ENCODE results near the gene HNRNPA1L2.
"Not testable (repeated sequence)": the region's sequence is repeated elsewhere in the genome, so short reads cannot be mapped to it uniquely, and the experiment has no call there.

Gene HNRNPA1L2

DNA sequence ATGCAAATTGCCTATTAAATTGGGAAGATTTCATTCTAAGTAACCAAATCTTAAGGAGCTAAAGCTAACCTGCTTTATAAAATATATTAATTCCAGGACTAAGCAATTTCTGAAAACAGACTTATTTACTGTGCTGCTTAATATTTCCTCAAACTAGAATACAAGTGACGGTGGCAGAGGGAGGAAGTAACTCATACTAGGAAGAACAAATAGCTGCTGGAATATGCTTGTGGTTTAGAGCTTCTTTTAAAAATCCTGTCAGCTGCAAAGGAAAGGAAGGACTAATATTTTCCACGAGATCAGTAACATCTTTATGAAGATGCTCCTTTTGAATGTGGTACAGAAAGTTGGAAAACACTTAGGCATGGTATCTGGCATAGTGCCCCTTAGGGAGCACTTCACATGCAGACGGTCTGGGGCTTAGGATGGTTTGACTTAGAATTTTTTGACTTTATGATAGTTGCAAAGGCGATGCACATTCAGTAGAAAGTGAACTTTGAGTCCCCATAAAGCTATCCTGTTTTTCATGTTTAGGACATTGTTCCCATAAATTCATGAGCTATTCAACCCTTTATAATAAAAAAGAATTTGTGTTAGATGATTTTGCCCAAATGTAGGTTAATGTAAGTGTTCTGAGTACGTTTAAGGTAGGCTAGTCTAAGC lies 3.4 kb upstream of the HNRNPA1L2 start:
- no peak overlapping the region for H3K4me3 ChIP-seq (ENCODE audit: low read length)
- no peak for DNase-seq (ENCODE audit: low read depth, low spot score)

DNA sequence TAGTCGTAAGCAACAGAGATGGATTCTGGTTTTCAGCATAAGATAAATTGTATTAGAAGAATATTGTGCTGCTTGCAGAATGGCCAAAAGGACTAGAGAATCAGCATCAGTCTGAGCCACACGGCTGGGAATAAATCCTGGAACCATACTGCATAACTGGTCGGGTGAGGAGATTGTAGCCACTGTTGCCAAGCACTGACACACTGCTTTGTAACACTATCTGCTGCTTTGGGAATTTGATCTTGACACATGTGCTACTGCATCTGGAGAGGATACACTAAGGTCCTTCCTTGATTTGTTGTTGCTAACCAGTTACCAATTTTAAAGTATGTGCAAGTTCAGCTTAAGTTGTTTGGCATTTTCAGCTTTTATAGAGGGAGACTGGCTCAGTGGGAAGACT lies 1.9 kb downstream of the HNRNPA1L2 start:
- H3K4me3 ChIP-seq (ENCODE audit: low read length) = no peak overlapping the region
- DNase-seq (ENCODE audit: low read depth, low spot score) = no peak

DNA sequence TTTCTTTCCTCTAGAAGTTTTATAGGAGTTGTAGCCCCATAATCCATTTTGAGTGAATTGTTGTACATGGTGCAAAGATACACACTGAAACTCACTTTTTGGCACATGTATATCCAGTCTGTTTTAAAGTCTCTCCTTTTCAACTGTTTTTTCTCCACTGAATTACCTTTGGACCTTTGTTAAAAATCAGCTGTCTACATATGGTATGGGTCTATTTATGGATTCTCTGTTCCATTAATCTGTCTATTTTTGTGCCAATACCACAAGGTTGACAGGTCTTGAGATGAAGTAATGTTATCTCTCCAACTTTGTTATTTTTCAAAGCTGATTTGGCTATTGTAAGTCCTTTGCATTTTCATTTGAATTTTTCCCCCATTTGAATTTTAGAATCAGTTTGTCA lies 4.7 kb downstream of the HNRNPA1L2 start:
- DNase-seq (ENCODE audit: low read depth, low spot score) = no peak
- no peak overlapping the region for H3K4me3 ChIP-seq (ENCODE audit: low read length)

DNA sequence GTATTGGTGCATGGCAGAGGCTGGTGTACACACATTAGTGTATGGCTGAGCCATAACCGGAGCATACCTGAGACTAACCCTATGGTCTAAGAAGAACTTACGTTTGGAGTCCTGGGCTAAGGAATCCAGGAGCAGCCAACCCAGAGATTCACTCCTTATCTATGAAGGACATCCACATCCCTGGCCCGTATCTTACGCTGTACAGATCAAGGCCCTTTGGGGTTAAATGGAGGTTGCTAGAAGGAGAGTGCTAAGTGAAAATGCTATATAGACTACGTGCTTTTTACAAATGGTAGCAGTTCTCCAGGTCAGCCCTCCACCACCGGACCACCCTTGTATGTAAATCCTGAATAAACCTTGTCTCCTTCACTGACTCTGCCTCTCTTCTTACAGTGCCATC lies 8.5 kb downstream of the HNRNPA1L2 start:
- no peak for DNase-seq (ENCODE audit: low read depth, low spot score)
- peak overlapping the region; percentile 75 for H3K4me3 ChIP-seq (ENCODE audit: low read length)

DNA sequence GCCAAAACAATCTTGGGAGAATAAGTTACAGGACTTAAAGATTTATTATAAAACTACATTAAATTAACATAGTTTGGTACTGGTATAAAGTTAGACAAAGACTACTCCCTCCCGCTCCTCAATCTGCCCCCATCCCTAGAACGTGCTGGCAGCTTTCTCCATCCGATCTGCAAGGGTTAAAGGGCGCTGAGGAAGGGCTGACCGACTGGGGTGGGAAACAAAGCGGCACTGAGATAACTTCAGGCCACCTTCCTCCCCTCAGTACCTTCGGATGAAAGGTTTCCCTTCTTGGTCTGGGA lies 9.6 kb downstream of the HNRNPA1L2 start:
- H3K4me3 ChIP-seq (ENCODE audit: low read length) = peak overlapping the region; percentile 75
- no peak for DNase-seq (ENCODE audit: low read depth, low spot score)

DNA sequence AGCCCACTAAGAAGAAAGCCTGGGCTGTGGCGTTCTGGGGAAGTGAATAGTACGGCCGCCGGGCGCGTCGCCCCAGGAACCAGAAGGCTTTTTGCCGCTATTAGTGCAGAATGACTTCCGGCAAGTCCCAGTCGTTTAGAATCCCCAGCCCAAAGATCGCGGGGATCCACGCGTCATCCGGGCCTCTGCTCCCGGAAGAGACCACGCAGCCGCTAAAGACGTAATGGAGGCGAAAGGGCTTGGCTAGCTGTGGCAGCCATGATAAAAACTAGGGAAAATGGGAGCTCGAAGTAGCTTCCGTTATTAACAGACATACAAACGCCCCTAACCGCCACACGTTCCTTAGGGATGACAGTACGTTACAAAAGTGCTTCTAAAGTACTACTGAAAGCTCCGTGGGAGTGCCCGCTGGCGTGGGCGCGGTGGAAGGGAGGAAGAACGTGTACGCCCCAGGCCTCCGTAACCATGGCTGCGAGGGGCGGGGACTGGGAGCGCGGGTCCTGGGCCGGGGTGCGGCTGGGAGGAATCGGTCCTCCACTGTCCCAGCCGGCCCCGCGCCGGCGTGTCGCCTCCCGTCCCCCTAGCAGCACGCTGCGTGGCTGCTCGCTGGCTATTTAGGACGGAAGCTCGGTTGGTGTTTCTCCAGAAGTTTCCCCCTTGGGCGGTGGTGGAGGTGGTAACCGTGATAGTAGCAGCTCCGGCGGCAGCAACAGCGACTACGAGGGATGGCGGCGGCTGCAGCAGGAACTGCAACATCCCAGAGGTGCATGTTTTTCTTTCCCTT lies 10.2 kb downstream of the HNRNPA1L2 start, which contains the start of gene SUGT1:
TSS of gene SUGT1 (plus strand) at position 641 of the 784 bp plus-strand sequence. CDS start at position 726, 85 bp downstream.
- H3K4me3 ChIP-seq (ENCODE audit: low read length) = peak within 1 kb of the TSS; percentile 75
- peak; percentile 96 for DNase-seq (ENCODE audit: low read depth, low spot score)

DNA sequence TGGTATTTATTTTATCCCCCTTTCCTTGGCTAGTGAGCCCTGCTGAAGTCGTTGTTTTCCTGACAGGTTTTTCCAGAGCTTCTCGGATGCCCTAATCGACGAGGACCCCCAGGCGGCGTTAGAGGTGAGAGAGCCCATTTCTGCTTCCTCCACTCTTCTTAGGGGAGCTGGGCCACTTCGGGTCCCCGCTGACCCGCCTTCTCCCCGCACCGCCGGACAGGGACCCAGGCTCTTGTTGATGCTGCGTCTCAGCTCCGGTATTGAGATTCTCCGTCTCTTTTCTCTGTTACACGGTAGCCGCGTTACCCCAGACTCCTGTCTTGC lies 10.7 kb downstream of the HNRNPA1L2 start:
- DNase-seq (ENCODE audit: low read depth, low spot score) = no peak

DNA sequence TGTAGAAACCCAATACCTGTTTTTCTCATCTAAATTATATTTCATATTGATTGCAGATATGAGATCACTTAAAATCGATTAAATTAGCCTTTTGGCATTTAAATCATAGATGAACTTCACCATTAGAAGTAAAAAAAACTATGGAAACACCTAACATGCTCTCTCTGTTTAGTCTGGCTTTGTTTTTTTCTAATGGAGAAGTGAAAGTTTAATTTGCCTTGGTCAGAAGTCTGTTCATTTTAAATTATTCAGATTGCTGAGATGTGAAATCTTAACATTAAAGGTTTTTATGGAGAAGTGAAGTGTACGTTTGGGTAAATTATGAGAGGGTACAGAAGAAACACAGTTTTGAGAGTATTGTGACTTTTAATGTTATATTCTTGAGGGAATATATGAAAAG lies 17.1 kb downstream of the HNRNPA1L2 start:
- no peak for DNase-seq (ENCODE audit: low read depth, low spot score)
- no peak overlapping the region for H3K4me3 ChIP-seq (ENCODE audit: low read length)

More for the DNA sequence above, 10.7 kb downstream of the HNRNPA1L2 start:
- H3K4me3 ChIP-seq (ENCODE audit: low read length) = peak overlapping the region; percentile 75

DNA sequence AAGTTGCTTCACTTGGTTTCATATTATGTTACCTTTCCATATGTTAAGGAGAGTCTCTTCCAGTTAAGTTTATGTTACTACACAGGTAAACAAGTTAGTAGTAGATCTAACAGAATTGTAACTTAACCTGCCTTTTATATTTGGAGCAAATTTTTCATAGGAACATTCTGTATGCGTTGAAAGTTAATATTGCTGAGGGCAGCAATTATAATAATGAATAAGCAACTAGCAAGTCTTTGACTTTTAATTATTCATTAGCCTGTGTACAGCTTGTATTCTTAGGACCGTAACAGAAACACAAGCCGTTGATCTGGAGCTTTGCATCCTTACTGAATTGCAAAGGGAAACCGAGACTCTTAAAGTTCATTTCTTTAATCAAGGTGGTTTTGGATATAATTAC lies 22.0 kb downstream of the HNRNPA1L2 start:
- H3K4me3 ChIP-seq (ENCODE audit: low read length) = no peak overlapping the region
- no peak for DNase-seq (ENCODE audit: low read depth, low spot score)

DNA sequence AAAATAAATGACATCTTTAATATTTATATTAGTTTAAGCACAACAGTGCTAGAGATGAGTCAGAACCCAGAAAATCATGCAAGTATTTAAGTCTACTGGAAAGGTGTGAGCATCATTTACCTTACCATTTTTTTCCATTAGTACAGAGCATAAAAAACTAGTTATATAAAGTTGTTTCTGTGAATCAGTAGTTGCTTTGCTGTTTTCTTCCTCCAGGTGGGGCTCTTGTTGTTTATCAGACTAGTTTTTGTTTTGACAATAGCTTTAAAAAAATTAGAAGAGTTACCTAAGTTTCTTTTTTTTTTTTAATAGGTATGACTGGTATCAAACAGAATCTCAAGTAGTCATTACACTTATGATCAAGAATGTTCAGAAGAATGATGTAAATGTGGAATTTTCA lies 23.1 kb downstream of the HNRNPA1L2 start:
- no peak overlapping the region for H3K4me3 ChIP-seq (ENCODE audit: low read length)
- DNase-seq (ENCODE audit: low read depth, low spot score) = peak; percentile 21

DNA sequence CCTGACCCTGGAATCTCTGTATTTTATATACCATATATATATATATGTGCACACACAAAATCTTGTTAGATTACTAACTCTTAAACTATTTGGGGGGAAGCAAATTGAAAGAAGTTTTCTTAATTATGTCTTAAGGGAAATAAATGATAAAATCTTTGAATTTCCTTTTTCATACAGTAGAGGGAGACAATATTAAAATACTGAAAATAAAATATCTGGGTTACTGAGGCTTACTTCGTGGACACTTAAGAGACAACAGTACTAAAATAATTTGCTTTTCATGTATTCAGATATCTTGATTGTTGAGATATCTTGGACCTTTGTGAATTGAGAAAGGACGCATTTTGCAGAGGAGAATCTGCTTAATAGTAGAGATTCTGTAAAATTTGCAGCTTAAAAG lies 27.4 kb downstream of the HNRNPA1L2 start:
- no peak for DNase-seq (ENCODE audit: low read depth, low spot score)
- H3K4me3 ChIP-seq (ENCODE audit: low read length) = no peak overlapping the region

DNA sequence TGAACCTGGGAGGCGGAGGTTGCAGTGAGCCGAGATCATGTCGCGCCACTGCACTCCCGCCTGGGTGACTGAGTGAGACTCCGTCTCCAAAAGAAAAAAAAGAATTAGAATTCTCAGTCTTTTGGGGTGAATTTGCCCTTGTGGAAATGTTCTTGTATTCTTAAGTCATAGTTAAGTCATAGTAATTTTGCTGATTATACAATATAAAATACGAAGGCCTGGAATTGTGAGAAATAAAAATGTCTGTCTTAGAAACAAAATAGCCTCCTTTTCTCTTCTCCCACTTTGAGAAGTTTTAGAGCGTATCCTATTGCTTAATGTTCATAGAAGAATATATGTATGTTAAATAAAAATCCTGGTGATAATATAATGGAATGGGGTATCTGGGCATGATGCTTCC lies 28.5 kb downstream of the HNRNPA1L2 start:
- H3K4me3 ChIP-seq (ENCODE audit: low read length) = no peak overlapping the region
- DNase-seq (ENCODE audit: low read depth, low spot score) = no peak

DNA sequence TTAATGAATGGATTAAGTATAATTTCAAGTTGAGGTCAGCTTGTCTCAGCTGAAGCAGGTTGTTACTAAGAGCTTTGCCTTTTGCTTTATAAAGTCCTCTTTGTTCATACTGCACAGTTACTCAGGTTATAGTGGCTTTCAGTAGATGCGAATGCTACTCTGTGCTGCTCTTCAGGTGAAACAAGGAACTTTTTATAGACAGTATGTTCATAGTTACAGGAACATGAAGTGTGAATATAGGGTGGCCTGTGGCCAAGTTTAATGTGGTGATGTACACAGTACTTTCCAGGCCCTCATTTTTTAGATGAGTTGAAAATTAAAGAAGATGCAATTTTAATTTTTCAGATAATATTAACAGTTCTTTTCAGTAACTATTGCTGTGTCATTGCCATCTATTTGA lies 31.2 kb downstream of the HNRNPA1L2 start:
- H3K4me3 ChIP-seq (ENCODE audit: low read length) = no peak overlapping the region
- DNase-seq (ENCODE audit: low read depth, low spot score) = no peak

DNA sequence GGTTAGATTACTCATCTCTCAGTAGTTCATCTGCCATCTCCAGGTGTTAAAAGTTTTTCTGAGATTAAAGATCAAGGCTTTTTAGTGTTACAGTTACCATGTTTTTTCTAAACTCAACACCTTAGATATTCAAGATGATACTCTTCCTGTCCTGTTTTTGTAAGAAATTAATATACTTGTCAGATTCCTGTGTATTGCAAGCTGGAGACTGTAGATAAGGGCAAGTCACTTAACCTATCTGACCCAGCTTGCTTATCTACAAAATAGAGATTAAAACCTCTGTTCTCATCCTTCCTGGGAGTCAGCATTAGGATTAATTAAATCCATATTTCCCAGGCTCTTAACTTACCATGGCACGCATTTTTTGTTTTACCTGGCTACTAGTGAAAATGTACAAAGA lies 35.6 kb downstream of the HNRNPA1L2 start:
- DNase-seq (ENCODE audit: low read depth, low spot score) = peak; percentile 8
- H3K4me3 ChIP-seq (ENCODE audit: low read length) = no peak overlapping the region

DNA sequence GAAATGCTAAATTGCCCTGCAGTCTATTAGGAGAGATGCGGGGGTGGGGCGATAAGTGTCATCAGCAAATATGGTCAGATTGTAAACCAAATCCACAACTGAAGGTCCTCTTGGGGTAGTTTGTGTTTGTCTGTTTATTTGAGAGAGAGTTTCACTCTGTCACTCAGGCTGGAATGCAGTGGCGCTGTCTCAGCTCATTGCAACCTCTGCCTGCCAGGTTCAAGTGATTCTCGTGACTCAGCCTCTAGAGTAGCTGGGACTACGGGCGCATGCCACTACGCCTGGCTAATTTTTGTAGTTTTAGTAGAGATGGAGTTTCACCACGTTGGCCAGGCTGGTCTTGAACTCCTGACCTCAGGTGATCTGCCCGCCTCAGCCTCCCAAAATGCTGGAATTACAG lies 43.6 kb downstream of the HNRNPA1L2 start:
- not testable (repeated sequence) for DNase-seq (ENCODE audit: low read depth, low spot score); H3K4me3 ChIP-seq (ENCODE audit: low read length)

DNA sequence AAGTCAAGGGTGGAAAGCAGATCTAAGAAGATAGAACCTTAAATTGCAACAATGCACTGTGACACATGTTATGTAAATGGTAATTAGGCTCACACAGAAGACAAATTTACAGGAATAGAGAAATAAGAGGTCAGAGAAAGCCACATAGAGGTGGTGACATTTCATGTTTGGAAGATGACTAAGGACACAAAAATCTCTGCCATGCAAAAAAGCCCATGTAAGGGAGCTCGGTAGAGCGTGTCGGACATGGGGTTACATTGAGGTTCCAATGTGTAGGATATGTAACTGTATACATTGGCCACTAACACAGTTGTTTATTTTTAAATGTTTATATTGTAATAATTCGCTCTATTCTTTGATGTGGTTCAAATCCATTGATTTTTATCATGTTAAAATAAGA lies 44.1 kb downstream of the HNRNPA1L2 start:
- H3K4me3 ChIP-seq (ENCODE audit: low read length) = no peak overlapping the region
- DNase-seq (ENCODE audit: low read depth, low spot score) = no peak
